Neural progenitor cell (in vitro differentiated cells): Measurements from ENCODE around the gene EXOC4.

Source experiments
- EZH2 ChIP-seq: fragments of 200-600 bp; sonication (generic); IDR thresholded peaks from 2 replicates; pipeline ENCODE4 v1.6.1; 2017; ENCODE audit warnings: antibody characterized with exemption, mild to moderate bottlenecking, moderate library complexity
- EZH2phosphoT487 ChIP-seq: fragments of 200-600 bp; sonication (generic); IDR thresholded peaks from 2 replicates; pipeline ENCODE4 v1.6.1; 2017; ENCODE audit warnings: antibody characterized with exemption
- TF ChIP-seq, protein P1 (sequence below): fragments of 200-600 bp; sonication (generic); IDR thresholded peaks from 2 replicates; pipeline ENCODE4 v1.5.1; 2017; ENCODE audit warnings: antibody characterized with exemption, mild to moderate bottlenecking

GRCh38 chr7:133562621-133563020 lies 309.7 kb downstream of the EXOC4 start:
- TF ChIP-seq, protein P1, sequence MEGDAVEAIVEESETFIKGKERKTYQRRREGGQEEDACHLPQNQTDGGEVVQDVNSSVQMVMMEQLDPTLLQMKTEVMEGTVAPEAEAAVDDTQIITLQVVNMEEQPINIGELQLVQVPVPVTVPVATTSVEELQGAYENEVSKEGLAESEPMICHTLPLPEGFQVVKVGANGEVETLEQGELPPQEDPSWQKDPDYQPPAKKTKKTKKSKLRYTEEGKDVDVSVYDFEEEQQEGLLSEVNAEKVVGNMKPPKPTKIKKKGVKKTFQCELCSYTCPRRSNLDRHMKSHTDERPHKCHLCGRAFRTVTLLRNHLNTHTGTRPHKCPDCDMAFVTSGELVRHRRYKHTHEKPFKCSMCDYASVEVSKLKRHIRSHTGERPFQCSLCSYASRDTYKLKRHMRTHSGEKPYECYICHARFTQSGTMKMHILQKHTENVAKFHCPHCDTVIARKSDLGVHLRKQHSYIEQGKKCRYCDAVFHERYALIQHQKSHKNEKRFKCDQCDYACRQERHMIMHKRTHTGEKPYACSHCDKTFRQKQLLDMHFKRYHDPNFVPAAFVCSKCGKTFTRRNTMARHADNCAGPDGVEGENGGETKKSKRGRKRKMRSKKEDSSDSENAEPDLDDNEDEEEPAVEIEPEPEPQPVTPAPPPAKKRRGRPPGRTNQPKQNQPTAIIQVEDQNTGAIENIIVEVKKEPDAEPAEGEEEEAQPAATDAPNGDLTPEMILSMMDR = no peak
- TF ChIP-seq EZH2 = no peak
- TF ChIP-seq EZH2phosphoT487 = no peak
